GM21447 (cell line): ENCODE data around the gene PTPRG.
A peak's percentile ranks its signal among the peaks of the same experiment; 100 is the strongest.

Experiments used
- ATAC-seq: cut with Tn5 transposase; IDR thresholded peaks from one replicate; pipeline ENCODE4 v1.9.1; 2021; ENCODE audit not compliant: unreplicated experiment

The PTPRG gene

GRCh38 chr3:61885414-61885813, 324.0 kb downstream of the PTPRG start:
- no peak for ATAC-seq

GRCh38 chr3:61887206-61887605, 325.8 kb downstream of the PTPRG start:
- ATAC-seq: no peak

GRCh38 chr3:61889259-61889658, 327.9 kb downstream of the PTPRG start:
- no peak for ATAC-seq

GRCh38 chr3:61890167-61890566, 328.8 kb downstream of the PTPRG start:
- ATAC-seq: no peak

GRCh38 chr3:61890586-61890985, 329.2 kb downstream of the PTPRG start:
- ATAC-seq: no peak

GRCh38 chr3:61892891-61893290, 331.5 kb downstream of the PTPRG start:
- no peak for ATAC-seq

- no peak for ATAC-seq
These were observed 332.6 kb downstream of the PTPRG start for GRCh38 chr3:61893840-61894566.

GRCh38 chr3:61894988-61895935, 333.9 kb downstream of the PTPRG start:
- peak; percentile 96 for ATAC-seq

- ATAC-seq: no peak
These were observed 334.9 kb downstream of the PTPRG start for GRCh38 chr3:61896251-61896650.

GRCh38 chr3:61897848-61898247, 336.5 kb downstream of the PTPRG start:
- ATAC-seq: no peak

GRCh38 chr3:61899700-61900462, 338.5 kb downstream of the PTPRG start:
- no peak for ATAC-seq

GRCh38 chr3:61901496-61901895, 340.1 kb downstream of the PTPRG start:
- ATAC-seq: no peak

GRCh38 chr3:61901986-61902385, 340.6 kb downstream of the PTPRG start:
- no peak for ATAC-seq

- ATAC-seq: no peak
These were observed 341.7 kb downstream of the PTPRG start for GRCh38 chr3:61903074-61903473.

- ATAC-seq: no peak
These were observed 342.7 kb downstream of the PTPRG start for GRCh38 chr3:61903931-61904657.

GRCh38 chr3:61907210-61907795, 345.9 kb downstream of the PTPRG start:
- ATAC-seq: no peak

GRCh38 chr3:61908382-61908781, 347.0 kb downstream of the PTPRG start:
- ATAC-seq: no peak

GRCh38 chr3:61910732-61911131, 349.4 kb downstream of the PTPRG start:
- ATAC-seq: no peak

- ATAC-seq: peak; percentile 79
These were observed 350.8 kb downstream of the PTPRG start for GRCh38 chr3:61912158-61912557.

- no peak for ATAC-seq
These were observed 352.3 kb downstream of the PTPRG start for GRCh38 chr3:61913701-61914100.
